Stimulated activated CD8-positive, alpha-beta memory T cell treated with anti-CD3 and anti-CD28 coated beads, Interleukin-7, amount 100 ng/mL, for 4 hours (primary cell): ENCODE measurements around the gene ARHGEF4.

Experiments used
- DNase-seq, 2 donors: peaks; one replicate each; pipeline ENCODE4 v3.0.0-alpha.2; 2020; ENCODE audit warnings: low read depth in 2 of 2

The ARHGEF4 gene

GRCh38 chr2:130834091-130834930 is 2.4 kb upstream of the ARHGEF4 start:
- DNase-seq: no peak

DNA sequence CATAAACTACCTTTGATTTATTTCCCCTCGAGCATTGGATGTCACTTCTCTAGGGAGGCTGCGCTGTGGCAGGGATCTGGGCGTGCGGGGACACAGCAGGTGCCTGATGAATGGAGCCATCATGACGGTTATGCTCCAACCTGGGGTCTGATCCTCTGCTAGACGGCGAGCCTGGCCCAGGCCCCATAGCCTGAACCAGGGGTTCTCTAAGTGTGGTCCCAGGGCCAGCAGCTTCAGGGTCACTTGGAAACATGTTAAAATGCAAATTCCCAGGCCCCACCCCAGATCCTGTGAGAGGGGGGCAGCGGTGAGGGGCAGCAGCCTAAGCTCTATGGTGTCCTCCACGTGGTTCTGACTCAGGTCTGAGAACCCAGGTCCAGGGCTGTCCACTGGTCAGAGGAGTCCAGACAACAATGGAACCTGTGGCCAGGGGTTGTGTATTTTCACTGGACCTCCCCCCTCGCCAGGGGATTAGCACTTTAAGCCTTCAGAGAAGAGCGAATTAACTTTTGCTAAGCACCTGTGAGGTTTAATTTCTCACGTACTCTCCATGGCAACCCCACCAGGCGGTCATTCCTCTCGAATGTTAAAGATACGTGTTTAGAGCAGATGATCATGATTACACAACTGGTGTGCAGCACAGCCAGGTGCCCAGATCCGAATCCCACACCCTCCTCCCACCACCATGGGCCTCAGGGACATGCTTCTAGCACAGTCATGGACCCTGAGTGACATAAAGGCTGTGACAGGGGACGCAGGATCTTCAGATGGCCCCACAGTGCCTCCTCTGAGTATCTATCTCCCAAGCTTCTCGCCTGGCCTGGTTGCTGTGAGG is 1.6 kb upstream of the ARHGEF4 start:
- no peak for DNase-seq

DNA sequence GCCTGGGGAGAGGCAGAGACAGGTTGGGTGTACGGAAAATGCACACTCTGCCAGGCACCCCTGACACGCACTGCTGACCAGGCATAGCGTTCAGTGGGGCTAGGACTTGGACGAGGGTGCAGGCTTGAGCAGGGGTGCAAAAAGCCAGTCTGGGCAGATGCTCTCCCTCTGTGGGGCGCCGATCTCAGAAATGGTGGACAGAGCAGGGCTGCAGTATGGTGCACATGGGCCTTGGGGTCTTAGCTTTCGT is 1.0 kb upstream of the ARHGEF4 start:
- no peak for DNase-seq

- DNase-seq: no peak
These were observed 579 bp downstream of the ARHGEF4 start for GRCh38 chr2:130837175-130837810.

DNA sequence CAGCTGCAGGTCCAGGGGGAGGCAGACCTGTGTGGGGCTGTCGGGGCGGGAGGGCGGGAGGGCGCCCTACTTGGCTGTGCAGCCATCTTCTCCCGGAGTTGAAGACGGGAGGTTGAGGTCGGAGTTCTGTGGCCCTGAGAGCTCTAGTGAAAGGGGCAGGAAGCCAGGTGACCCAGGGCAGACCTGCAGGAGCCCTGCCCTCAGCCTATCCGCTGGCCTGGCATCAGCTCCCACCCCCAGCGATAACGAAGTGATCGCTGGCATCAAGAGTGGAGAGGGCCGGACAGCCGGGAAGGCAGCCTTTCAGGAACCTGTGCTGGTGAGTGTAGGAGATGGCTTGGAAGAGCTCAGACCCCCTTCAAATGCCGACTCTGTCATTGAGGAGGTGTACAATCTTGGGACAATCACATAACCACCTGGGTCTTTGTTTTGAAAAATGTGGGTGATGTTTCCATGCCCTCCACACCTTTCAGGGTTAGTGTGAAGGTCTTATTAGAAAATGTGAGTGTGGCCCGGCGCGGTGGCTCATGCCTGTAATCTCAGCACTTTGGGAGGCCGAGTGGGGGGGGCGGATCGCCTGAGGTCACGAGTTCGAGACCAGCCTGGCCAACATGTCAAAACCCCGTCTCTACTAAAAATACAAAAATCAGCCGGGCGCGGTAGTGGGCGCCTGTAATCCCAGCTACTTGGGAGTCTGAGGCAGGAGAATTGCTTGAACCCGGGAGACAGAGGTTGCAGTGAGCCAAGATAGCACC is 1.3 kb downstream of the ARHGEF4 start:
- DNase-seq: no peak

DNA sequence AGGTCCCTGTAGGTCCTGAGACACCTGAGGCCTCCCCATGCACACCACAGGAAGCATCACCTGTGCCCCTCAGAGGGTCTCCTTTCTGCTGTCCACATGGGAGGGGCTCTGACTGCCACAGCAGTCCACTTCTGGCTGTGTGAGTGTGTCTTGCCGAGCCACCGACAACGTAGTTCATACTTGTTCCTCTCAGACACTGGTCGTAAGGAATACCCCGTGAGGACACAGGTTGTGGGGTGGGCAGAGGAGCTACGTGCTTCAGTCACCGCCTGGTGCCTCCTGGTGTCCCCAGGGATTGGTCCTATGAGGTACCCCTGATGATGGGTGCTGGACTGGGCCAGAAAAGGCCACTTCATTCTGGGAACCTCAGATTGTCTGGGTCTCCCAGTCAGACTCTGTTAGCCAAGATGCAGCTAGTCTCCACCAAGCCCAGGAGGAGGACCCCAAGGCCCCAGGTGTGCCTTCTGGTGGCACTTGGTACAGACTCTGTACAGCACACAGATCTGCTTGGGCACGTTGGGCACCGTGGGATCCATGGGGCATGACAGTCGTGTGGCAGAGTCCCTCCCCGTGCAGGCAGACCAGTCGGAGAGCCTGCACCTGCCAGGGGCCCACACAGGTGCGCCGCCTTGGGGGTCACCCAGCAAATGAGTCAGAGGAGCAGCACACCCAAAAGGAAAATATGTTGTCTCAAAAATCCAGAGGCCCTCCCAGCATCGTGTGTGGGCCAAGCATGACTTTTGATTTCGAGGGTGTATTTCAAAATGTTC is 2.5 kb downstream of the ARHGEF4 start:
- no peak for DNase-seq

GRCh38 chr2:130840506-130840905 is 3.8 kb downstream of the ARHGEF4 start:
- no peak for DNase-seq

DNA sequence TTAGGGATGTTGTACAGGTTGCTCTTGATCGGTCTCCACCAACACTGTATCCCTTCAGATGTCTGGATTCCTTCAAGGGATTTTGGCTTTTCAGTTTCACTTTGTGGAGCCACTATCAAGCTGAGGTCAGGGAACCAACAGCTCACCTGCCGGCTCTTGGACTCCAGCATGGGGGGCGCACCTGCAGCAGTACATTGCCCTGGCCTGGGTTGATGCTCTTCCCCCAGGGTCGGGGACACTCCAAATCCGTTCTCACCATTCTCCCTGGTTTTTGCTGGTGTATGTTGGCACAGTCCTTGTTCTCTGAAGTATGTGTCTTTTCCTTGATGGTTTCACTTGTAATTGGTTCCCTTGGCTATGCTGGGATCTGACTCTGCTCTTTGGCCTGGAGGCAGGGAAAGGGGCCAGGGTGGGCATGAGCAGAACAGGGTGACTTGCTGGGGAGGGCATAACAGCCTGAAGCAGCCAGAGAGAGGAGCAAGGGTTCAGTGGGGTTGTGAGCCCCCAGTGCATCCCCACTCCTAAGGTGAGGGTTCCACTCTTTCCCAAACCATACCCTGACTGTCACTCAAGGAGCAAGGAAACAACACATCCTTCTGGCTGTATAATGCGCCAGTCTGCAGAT is 5.1 kb downstream of the ARHGEF4 start:
- no peak for DNase-seq

DNA sequence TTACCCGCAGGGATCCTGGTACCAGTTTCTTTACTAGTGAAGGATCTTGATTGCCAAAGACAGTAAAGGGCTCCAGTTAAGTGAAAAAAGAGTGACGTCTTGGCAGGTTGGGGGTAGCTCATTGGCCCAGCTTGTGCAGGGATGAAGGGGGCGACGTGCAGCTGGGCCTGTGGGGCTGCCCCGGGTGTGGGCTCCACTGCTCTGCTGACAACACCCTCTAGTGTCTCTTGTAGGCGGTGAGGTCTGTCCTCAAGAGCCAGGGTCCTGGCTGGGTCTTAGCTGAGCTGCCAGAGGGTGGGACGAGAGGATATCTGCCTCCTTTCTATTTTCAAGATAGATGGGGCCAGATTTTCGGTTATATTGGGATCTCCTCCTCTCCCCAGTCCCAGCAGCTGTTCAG is 6.1 kb downstream of the ARHGEF4 start:
- DNase-seq: no peak

- DNase-seq: no peak
These were observed 6.7 kb downstream of the ARHGEF4 start for GRCh38 chr2:130843321-130843985.

DNA sequence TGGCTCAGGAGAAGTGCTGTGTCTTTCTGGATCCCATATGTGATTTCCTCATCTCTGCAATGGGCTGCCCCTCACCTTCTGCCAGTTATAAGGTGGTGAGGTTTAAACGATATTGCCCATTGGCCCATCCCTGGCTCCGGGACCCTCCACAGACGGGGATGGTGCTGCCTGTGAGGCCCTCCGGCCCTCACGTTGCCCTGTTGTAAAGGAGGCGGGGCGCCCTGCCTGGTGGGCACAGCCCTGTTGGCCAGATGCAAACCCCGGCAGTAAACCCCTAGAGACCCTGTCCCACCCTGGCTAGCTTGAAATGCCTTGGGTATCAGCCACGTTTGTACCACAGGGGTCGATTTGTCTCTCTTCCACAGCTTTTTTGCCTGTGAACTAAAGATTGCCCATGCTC is 7.4 kb downstream of the ARHGEF4 start:
- no peak for DNase-seq

DNA sequence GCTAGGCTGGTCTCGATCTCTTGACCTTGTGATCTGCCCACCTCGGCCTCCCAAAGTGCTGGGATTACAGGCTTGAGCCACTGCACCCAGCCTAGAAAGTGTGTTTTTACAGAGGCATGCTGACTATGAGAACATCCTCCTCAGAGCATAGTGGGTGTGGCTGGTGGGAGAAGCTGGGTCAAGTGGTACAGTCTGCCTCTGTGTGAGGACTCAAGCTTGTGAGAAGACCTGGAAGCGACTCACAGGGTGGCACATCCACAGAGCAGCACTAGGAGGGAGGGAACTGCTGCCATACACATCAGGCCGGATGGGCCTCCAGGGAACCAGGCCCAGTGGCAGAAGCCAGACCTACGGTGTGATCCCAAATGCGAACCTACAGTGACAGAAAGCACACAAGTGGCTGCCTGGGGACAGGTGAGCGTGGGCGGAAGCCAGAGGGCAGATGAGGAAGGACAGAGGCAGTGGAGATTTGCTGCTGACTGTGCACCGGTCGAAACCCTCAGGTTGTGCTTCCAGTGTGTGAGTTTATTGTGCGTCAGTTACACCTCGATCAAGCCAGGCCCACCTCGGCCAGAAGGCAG is 8.9 kb downstream of the ARHGEF4 start:
- no peak for DNase-seq

- no peak for DNase-seq
These were observed 9.5 kb downstream of the ARHGEF4 start for GRCh38 chr2:130846233-130846632.

- no peak for DNase-seq
These were observed 10.1 kb downstream of the ARHGEF4 start for GRCh38 chr2:130846686-130847375.

GRCh38 chr2:130847776-130848525 is 11.2 kb downstream of the ARHGEF4 start:
- no peak for DNase-seq

DNA sequence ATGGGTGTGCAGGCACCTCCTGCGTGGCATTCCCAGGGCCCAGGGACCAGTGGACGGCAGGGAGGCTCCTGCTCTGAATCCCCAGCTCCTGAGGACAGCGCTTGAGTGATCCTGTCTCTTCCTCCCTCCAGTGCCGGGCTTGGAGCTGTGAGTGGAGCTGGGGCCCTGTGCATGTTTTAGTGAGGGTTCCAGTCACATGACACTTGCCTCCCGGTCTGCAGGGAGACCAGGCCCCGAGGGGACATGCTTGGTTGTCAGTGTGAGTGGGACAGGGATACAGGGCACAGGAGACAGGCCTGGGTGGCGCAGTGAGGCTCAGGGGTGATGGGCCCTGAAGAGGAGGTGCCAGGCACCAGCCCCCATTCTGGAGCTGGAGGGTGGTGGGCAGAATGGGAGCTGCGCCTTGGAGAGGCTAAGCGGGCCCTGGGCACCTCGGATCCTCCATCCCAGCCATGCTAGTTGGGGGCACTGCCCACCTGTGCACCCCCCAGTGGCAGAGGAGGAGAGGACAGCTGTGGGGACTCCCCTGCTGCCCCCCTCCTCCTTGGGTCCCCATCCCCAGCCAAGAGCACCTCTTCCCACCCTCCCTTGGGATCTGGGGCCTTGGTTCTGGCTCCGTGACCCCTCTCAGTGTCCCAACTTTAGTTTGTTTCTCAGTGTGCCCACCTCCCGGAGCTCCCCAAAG is 12.0 kb downstream of the ARHGEF4 start:
- no peak for DNase-seq

DNA sequence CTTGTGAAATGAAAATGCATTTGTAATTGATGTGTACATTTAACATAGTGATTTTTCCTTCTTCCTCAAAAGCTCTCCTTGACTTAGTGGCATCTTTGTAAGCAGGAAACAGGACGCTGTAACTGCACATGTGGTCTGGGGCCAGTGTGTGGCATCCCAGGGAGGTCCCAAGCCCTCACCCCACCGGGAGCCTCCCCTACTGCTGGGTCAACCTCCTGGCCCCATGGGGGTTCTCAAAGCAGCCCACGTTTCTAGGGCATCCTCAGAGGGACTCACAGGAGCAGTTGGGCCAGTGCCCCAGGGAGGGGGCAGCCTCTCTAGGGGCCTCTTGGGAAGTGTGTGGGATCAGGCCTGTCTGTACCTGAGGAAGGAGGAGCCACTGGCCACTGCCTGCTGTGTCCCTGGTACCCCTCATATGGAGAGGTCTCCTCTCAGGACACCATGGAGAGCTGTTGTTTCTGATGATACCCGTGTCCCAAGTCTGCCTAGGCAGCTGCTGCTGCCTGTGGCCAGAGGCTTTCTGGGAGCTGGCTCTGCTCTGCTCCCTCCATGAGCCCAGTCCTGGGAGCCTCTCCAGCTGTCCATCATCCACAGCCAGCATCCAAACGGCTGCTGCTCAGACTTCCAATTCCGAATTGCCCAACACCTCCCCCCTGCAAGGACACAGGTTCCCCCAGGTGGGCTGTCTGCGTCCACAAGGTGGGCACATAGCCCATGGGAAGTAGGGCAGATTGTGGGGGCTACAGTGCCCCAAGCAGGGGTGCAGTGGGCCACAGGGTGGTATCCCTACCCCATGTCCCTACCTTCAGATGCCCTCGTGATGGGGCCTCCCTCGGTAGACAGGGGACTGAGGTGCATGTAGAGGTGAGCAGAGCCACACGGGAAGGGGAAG is 13.4 kb downstream of the ARHGEF4 start:
- DNase-seq: no peak
